K562 (cell line): Measurements from ENCODE around the gene CAPN14. TPM values are rescaled to one million over a fixed set of nuclear protein-coding genes. Genes with fewer than 3 reads are reported as not detected.

Experiments
- ATAC-seq: fragments of 200-7000 bp; cut with Tn5 transposase; 3 replicates; pipeline ENCODE4 v1.9.1; 2020; ENCODE audit warnings: moderate library complexity
- BruUV-seq: library from RNA; stranded (reverse); fragments of 400-500 nt; replicated peaks from 2 replicates; lab custom pipeline; 2021; lab: Mats Ljungman, UMichigan
- CTCF ChIA-PET: fragments of 300-600 bp; formaldehyde crosslinking; extraction: SDS; loops from one replicate; lab custom pipeline; 2021; ENCODE audit warnings: low intra/inter-chr PET ratio; lab: Yijun Ruan, JAX
- POLR2A ChIA-PET: fragments of 300-600, 350-650 bp; sonication (Branson Sonifier 250); formaldehyde crosslinking; extraction: SDS; loops from one replicate; lab custom pipeline; 2021; ENCODE audit warnings: antibody characterized with exemption, inconsistent platforms; lab: Yijun Ruan, JAX
- DNase-seq, 4 experiments: peaks; one replicate each; pipeline versions ENCODE4 v3.0.0 to v3.0.0-alpha.2; 2011 to 2018; ENCODE audit warnings: low spot score in 3 of 4, mixed read lengths in 3 of 4; ENCODE audit errors: extremely low read depth in 1 of 4
- FAIRE-seq: peaks from 2 replicates; lab custom pipeline; 2011; peaks lifted over from hg19 to GRCh38; lab: Jason Lieb, UNC
- H2AFZ ChIP-seq: 2 replicates; pipeline ENCODE4 v1.6.0; 2011; ENCODE audit warnings: low read depth, low read length, control low read depth, inconsistent platforms
- H3K27ac ChIP-seq: fragments of 200-600 bp; 3 replicates; pipeline ENCODE4 v1.8.0; 2011; ENCODE audit warnings: low read depth, mild to moderate bottlenecking, control low read depth, inconsistent platforms, low read length, moderate library complexity, mixed read lengths; ENCODE audit errors: extremely low read depth
- H3K27me3 ChIP-seq, 2 experiments: fragments of 300-600 bp in 1 of 2; 2 replicates in 1 of 2; 3 replicates in 1 of 2; pipeline versions ENCODE4 v1.6.0 to v1.8.0; 2011; ENCODE audit warnings: inconsistent platforms in 2 of 2, low read length in 2 of 2, mild to moderate bottlenecking in 1 of 2, mixed read lengths in 1 of 2, moderate library complexity in 1 of 2; ENCODE audit not compliant: control insufficient read depth in 2 of 2, insufficient read depth in 2 of 2
- H3K36me3 ChIP-seq: fragments of 300-600 bp; 3 replicates; pipeline ENCODE4 v1.8.0; 2011; ENCODE audit warnings: mild to moderate bottlenecking, low read length, inconsistent platforms; ENCODE audit not compliant: control insufficient read depth, insufficient read depth
- H3K4me1 ChIP-seq, 2 experiments: fragments of 200-600 bp in 1 of 2; replicated peaks in 1 of 2; 2 replicates in 1 of 2; 3 replicates in 1 of 2; pipeline versions ENCODE4 v1.5.1 to v1.8.0; 2011; ENCODE audit warnings: inconsistent platforms in 2 of 2, low read length in 2 of 2, mild to moderate bottlenecking in 1 of 2, mixed read lengths in 1 of 2, moderate library complexity in 1 of 2; ENCODE audit not compliant: control insufficient read depth in 2 of 2, insufficient read depth in 2 of 2
- H3K4me2 ChIP-seq: 2 replicates; pipeline ENCODE4 v1.6.1; 2011; ENCODE audit warnings: low read length, control low read depth, inconsistent platforms, mixed read lengths; ENCODE audit not compliant: insufficient read depth
- H3K4me3 ChIP-seq: fragments of 200-600 bp; sonication (generic), shearing (Covaris generic); 2 replicates; pipeline ENCODE4 v1.5.1; 2016; ENCODE audit warnings: control low read depth, inconsistent platforms
- H3K79me2 ChIP-seq: fragments of 200-600 bp; 3 replicates; pipeline ENCODE4 v1.8.0; 2011; ENCODE audit warnings: low read length, inconsistent platforms; ENCODE audit not compliant: control insufficient read depth, insufficient read depth
- H3K9ac ChIP-seq, 2 experiments: 2 replicates each; pipeline versions ENCODE4 v1.6.0 to v1.6.1; 2011; ENCODE audit warnings: low read depth in 2 of 2, low read length in 2 of 2, control low read depth in 1 of 2, inconsistent platforms in 1 of 2, mild to moderate bottlenecking in 1 of 2, mixed read lengths in 1 of 2; ENCODE audit not compliant: insufficient read depth in 1 of 2
- H3K9me1 ChIP-seq: one replicate; pipeline ENCODE4 v1.6.0; 2011; ENCODE audit warnings: inconsistent platforms, mild to moderate bottlenecking, low read length, moderate library complexity; ENCODE audit not compliant: control insufficient read depth, insufficient read depth
- H3K9me3 ChIP-seq: replicated peaks from 2 replicates; pipeline ENCODE4 v1.5.1; 2011; ENCODE audit warnings: low read depth, low read length, inconsistent platforms; ENCODE audit not compliant: control insufficient read depth, insufficient read depth
- H4K20me1 ChIP-seq: replicated peaks from 2 replicates; pipeline ENCODE4 v1.6.1; 2011; ENCODE audit warnings: low read length, inconsistent platforms, mixed read lengths; ENCODE audit not compliant: control insufficient read depth, insufficient read depth
- BHLHE40 ChIP-seq: IDR thresholded peaks from 2 replicates; pipeline ENCODE4 v1.6.1; 2011; ENCODE audit warnings: low read length, improper control_type of control experiment
- CREBBP ChIP-seq: IDR thresholded peaks from one replicate; pipeline ENCODE4 v1.6.1; 2012; ENCODE audit warnings: low read depth, mild to moderate bottlenecking, control low read depth, inconsistent platforms, low read length
- POLR3G ChIP-seq: IDR thresholded peaks from 2 replicates; pipeline ENCODE4 v1.6.1; 2011; ENCODE audit not compliant: insufficient read length, insufficient replicate concordance; ENCODE audit errors: extremely low read depth
- PTTG1 ChIP-seq: fragments of 450-650 bp; IDR thresholded peaks from 2 replicates; pipeline ENCODE4 v1.6.1; 2016; ENCODE audit warnings: low read depth, mild to moderate bottlenecking, missing genetic modification characterization, missing compliant biosample characterization
- ZNF717 ChIP-seq: fragments of 250-450 bp; sonication (Bioruptor Pico); IDR thresholded peaks from 2 replicates; pipeline ENCODE4 v1.5.0; 2021
- WGBS: fragments of 100-300 bp; shearing (Covaris generic); methylation state at CpG from one replicate; pipeline ENCODE4 v1.1.6; 2016; ENCODE audit warnings: low coverage, mixed read lengths; ENCODE audit not compliant: insufficient coverage; ENCODE audit errors: missing lambda C conversion rate; 5-methylcytosine and 5-hydroxymethylcytosine counted together
- in situ Hi-C: fragments of 300-500 bp; cut with MboI; formaldehyde crosslinking; loops from 4 replicates; pipeline ENCODE4 v1.15.0; 2018; ENCODE audit warnings: inconsistent platforms, mixed read lengths
- intact Hi-C: fragments of 100-400 bp; cut with micrococcal nuclease; formaldehyde crosslinking; loops from 2 replicates; pipeline ENCODE4 v1.14.2; 2022
- polyA plus RNA-seq, 8 experiments: library from polyadenylated mRNA; depleted of rRNA in 4 of 8; stranded (reverse) in 5 of 8; unstranded in 3 of 8; fragments of >200 nt; fragmentation: Nextera tagmentation in 2 of 8; fragmentation: Illumina TruSeq in 1 of 8; extraction: Ambion mirVana in 2 of 8; extraction: Trizol in 1 of 8; gene quantifications; 2 replicates each; pipeline versions ENCODE4 v1.2.1 to v1.2.3, GENCODE V29; 2011 to 2014; ENCODE audit warnings: inconsistent platforms in 1 of 8, missing spikeins in 1 of 8
- total RNA-seq, 7 experiments: library from RNA; depleted of rRNA in 6 of 7; stranded (reverse); fragments of >200 nt in 6 of 7; fragmentation: Illumina TruSeq in 2 of 7; extraction: Trizol in 2 of 7; gene quantifications; 2 replicates each; pipeline versions ENCODE4 v1.2.1 to v1.2.3, GENCODE V29; 2011 to 2021; ENCODE audit warnings: low replicate concordance in 1 of 7
- TF ChIP-seq, protein P1 (sequence below): sonication (generic); formaldehyde crosslinking; IDR thresholded peaks from 2 replicates; pipeline ENCODE4 v1.8.0; 2023; ENCODE audit warnings: mild to moderate bottlenecking, missing genetic modification reagents

CAPN14 gene
- total and polyA plus RNA-seq, 9 of the 15 experiments (the other 6 are each of a cell fraction or from before 2014, with no cell fraction given): not detected

- no TSS peak for BruUV-seq
- Histone ChIP-seq H3K36me3 (no peaks in the 10 kb centered on the region), H3K4me3 (no peak overlapping the region), H3K9me3 (no peaks in the 10 kb centered on the region), H3K79me2 (no peaks in the 10 kb centered on the region), H4K20me1 (0 out of 2 replicates have a peak, but pooled peaks cover 5% of the 10 kb centered on the region), H3K27me3 (peaks cover 0 to 13% of the 10 kb centered on the region in 2 experiments; a peak in 1 of 5 replicates), H3K9me1 (peaks cover 7% of the 10 kb centered on the region), H3K27ac (no peak overlapping the region), H3K4me1 (no peaks in the 10 kb centered on the region; a peak in 3 of 5 replicates), H3K4me2 (no peak overlapping the region), H3K9ac (no peak overlapping the region), H2AFZ (no peak overlapping the region)
- in situ Hi-C loops: no loop called here
- TF ChIP-seq CREBBP (no peak), PTTG1 (tag) (no peak), ZNF717 (CRISPR knock-in tag) (no peak), POLR3G (no peak), BHLHE40 (no peak)
- TF ChIP-seq, protein P1, sequence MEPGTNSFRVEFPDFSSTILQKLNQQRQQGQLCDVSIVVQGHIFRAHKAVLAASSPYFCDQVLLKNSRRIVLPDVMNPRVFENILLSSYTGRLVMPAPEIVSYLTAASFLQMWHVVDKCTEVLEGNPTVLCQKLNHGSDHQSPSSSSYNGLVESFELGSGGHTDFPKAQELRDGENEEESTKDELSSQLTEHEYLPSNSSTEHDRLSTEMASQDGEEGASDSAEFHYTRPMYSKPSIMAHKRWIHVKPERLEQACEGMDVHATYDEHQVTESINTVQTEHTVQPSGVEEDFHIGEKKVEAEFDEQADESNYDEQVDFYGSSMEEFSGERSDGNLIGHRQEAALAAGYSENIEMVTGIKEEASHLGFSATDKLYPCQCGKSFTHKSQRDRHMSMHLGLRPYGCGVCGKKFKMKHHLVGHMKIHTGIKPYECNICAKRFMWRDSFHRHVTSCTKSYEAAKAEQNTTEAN: no peak
- ATAC-seq (no peak), DNase-seq (no peak), FAIRE-seq (no peak)
- CTCF ChIA-PET: no interaction called here
- intact Hi-C loops: no loop called here
- 0% methylated on average over 6 of the region's 6 CpGs for WGBS
- POLR2A ChIA-PET: interaction anchor here (0.6 kb wide), 1 partner anchor 13 kb away, joined by 3 read pairs; no protein-coding TSS in a partner anchor
These were observed 34.5 kb upstream of the CAPN14 start for GRCh38 chr2:31251851-31252250.
